Measurements from ENCODE around the gene CCDC182.

Gene CCDC182

DNA sequence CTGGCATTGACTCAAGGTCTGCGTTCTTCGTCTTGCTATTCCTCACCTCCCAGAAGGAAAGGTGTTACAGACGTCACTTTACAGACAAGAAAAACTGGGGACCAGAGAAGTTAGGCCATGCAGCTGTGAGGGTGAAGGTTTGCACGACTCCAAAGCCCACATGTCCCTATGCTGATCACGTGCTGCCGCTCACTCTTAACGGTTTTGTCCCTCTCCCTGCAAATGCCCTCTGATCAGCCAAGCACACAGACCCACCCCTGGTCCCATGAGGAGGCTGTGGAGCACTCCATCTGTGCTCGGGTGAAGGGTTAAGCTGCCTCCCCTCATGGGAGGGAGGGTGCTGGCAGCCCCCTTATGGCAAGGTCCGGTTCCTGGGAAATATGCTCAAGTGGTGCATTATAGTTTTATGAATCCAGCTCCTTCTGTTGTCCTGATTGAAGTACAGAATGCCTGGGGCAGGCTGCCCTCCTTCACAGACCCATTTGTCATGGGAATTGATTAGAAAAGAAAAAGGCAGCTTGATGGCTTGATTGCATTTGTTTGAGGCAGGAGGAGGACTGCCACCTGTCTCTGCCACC is 18.8 kb downstream of the CCDC182 start:
- DNase-seq = no peak

DNA sequence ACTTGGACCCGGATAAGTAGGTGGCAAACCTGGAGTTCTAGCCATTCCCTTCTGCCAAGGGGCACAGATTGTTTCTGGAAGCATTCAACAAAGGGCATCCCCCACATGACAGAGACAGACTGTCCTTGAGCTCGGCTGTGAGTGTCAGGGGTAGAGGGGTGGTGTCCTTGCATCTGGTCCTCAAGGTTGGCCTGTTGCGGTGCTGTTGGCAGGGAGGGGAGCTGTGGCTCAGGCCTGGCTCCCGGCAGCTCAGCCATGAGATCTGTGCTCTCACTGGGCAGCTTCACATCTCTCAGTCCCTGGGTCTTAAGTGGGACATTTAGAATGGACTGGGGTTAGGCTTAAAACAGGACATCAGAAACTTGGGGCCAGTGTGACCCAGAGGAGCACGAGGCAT is 20.4 kb downstream of the CCDC182 start:
- DNase-seq = no peak

- DNase-seq = no peak
Measured at GRCh38 chr17:57724026-57724728, 20.9 kb downstream of the CCDC182 start.

DNA sequence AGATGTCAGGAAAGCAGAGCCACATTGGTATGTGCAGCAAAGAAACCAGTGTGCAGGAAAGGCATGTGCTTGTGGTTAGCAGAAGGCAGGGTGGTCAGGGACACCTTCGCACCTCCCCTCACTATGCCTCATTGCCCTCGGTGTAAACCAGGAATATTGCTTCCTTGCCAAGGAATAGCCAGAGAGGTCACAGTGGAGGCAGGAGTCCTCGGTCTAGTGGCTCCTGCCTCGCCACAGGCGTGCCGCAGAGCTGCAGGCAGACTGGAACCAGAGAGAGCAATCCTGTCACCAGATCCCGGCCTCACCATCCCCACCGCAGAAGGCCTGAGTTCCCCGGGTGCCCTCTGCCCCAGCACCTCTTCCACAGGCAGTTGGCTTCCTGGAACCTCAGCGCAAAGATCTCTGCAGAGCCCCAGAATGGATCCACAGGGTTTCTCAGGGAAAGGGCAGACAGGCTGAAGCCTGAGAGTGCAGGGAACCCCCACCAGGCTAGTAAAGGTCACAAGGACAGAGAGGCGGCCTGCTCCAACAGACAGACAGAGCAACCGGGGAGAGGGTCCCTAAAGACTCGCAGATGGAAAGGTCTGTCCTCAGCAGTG is 21.6 kb downstream of the CCDC182 start:
- no peak for DNase-seq

DNA sequence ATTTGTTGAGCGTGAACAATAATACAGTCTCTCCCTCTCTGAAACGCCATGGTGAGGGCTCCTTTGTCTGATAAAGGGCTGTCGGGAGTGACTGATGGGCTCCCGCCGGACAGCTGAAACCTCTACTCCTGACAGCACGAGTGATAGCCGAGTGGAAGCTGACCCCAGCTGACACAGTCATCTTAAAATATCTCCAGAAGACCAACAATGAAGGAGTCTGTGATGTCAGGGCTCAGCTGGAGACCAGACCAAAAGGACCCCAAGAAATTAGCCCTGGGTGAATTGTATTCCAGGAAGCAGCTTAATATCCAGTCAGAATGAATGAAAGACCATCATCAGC is 22.4 kb downstream of the CCDC182 start:
- DNase-seq = no peak

- no peak for DNase-seq
Measured at GRCh38 chr17:57721967-57722703, 23.0 kb downstream of the CCDC182 start.

- no peak for DNase-seq
Measured at GRCh38 chr17:57720386-57721035, 24.6 kb downstream of the CCDC182 start.

- DNase-seq = no peak
Measured at GRCh38 chr17:57718878-57719277, 26.2 kb downstream of the CCDC182 start.

DNA sequence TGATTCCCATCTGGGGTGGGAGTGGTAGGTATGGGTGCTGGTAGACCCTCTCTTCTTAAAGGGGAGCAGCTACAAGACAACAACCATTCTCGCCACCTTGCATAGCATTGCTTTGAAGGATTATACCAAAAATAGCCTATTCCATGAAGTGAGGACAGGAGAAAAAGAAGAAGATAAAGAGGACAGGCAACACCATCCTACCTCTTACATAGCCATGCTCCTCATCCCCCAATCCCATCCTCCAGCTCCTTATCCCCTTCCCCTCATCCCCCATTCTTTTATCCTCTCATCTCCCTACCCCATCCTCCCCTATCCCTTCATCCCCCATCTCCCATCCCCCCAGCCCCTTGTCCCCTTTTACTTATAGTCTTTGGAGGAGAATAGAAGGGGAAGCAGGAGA is 29.1 kb downstream of the CCDC182 start:
- no peak for DNase-seq

GRCh38 chr17:57714665-57715180 is 30.4 kb downstream of the CCDC182 start:
- no peak for DNase-seq

DNA sequence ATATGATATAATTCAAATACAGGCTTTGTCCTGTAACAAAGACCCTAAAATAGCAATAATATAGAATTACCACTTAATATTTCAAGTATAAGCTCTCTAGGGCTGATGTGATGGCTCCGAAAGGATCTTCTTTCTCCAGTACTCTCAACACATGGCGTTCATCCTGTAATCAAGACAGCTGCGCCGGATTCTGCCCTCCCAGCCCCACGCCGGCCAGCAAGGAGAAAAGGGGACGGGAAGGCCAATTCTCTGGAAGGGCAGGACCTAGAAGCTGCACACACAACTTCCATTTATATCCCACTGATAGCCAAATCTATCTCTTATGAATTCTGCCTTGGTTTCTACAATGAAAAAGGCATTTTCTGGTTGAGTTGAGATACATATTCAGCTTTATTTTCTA is 32.0 kb downstream of the CCDC182 start:
- no peak for DNase-seq

DNA sequence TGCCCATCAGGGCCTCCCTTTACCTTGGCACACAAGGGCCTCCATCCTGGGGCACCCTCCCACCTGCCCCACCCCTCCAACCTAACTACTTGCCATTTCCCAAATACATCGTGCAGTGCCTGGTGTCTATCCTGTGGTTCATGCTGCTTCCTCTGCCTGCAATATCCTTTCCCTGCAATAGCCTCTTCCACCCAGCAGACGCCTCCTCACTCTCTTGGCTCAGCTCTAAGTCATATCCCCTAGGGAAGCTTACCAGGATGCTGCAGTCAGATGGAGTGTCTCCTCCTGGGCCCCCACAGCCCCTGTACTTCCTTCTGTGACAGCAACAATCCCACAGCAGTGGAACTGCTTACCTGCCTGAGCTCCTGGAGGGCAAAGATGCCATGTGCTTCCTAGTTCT is 36.7 kb downstream of the CCDC182 start:
- DNase-seq = no peak

- no peak for DNase-seq
Measured at GRCh38 chr17:57707892-57708291, 37.2 kb downstream of the CCDC182 start.

DNA sequence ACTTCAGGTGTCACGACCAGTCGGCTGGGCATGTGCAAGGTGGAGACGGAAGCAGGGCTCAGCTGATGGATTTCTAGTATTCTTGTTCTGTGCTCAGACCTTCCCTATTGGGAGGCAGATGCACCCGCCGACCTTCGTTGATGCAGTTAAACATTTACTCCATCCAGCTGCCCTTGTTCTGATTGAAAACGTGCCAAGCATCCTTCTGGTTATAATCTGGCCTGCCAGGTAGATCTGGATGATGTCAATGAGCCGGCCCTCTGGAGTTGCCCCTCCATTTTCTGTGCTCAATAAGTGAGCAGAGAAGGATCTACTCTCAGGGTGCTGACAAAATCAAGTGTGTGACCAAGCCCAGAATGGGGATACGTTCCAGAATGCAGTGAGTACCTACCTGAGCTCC is 38.3 kb downstream of the CCDC182 start:
- DNase-seq = no peak

- no peak for DNase-seq
Measured at GRCh38 chr17:57705921-57706695, 39.0 kb downstream of the CCDC182 start.

DNA sequence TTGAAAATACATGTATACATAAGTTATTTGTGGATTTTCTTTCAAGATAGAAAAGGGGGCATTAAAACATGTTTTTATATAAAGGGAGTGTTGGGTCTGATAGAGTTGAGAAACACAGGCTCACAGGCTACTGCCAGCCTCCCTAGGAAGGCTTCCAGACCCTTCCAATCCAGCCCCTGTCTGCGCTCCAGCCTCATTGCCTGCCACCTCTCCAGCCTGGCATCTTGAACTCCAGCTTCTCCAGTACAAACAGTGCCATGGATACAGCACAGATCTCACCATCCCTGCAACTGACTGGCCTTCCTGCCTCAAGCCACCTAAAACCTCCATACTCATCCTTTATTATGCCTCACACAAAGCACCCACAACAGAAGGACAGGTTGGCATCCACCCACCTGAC is 40.7 kb downstream of the CCDC182 start:
- DNase-seq = no peak

DNA sequence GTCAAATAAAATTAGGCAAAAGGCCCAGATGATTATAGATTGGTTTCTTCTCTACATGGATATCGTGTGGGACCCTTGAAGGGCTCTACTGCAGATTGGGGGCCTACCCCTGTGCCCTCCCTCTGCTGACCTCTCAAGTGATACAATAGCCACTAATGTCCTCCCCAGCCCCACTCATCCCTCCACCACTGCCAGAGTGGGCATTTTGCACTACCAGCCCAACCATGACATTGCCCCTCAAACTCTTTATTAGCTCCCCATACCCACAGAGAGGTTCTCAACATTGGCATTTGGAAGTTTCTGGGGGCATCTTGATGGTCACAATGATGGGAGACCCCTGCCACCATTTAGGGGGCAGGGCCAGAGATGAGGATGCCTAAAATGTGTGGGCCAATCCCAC is 41.8 kb downstream of the CCDC182 start:
- no peak for DNase-seq

DNA sequence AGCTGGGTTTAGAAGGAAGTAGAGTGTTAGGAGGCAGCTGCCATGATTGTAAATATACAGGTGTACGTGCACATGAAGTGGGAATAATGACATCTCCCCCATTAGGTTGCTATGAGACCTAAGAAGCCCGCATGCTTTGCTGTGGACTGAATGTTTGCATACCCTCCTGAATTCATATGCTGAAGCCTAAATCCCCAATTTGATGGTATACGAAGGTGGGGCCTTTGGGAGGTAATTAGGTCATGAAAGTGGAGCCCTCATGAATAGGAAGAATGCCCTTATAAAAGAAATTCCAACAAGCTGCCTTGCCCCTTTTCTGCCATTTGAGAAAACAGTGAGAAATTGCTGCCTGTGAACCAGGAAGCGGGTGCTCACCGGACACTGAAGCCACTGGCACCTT is 44.0 kb downstream of the CCDC182 start:
- no peak for DNase-seq

GRCh38 chr17:57699751-57700219 is 45.3 kb downstream of the CCDC182 start:
- DNase-seq = no peak

DNA sequence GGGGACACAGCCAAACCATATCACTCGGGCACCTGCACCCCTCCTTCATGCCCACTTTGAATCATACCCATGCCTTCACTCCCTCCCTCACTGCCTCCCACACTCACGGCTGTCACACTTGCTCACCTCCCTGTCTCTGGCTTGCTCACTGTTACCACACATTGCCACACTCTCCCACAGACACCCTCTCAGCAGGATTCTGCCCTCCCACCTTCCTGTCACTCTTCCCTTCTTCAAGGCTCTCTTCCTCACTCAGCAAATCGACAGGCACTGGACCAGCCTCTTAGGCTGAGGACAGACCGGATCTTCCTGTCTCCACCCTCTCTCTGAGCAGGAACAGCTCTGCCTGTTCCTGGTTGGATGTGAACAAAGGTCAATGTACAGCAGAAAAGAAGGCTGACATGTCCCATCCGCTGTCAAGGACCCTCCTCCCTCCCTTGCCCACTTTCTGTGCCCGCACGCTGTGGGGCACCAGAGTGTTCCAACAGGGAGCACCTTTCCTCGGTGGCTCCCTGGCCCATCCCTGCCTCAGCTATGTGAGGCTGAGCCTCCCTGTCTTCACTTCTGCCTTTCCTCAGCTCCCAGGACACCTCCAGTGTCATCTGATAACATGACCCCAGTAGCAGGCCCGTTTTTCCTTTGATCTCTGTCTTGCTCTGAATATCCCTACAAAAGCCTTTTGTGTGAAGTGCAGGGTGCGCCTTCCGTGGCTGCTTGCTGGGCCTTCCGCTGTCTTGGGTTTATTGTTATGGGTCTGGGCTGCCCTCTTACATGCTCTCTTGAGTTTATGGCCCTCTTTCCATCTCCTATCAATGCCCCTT is 47.0 kb downstream of the CCDC182 start:
- DNase-seq = no peak

DNA sequence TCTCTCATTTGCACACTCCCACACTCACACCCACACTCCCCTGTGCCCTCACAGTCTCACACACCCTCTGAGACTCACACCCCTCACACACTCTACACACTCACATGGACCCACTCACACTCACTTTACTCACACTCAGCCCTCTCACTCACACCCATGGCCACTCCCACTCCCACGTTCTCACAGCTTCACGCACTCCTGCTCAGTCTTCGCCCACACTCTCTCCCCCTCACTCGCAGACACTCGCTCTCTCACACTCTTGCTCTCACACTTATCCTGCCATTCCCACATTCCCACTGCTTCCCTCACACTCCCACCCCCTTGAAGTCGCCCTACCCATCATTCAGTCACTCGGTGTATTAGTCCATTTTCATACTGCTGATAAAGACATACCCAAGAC is 47.9 kb downstream of the CCDC182 start:
- no peak for DNase-seq
